WTC11 (cell line): ENCODE measurements around the gene C3orf18. TPM values are rescaled to one million over a fixed set of nuclear protein-coding genes. Genes with fewer than 3 reads are reported as not detected.
A peak's percentile ranks its signal among the peaks of the same experiment; 100 is the strongest.

Experiments
- ATAC-seq: fragments of 200-7000 bp; cut with Tn5 transposase; 2 replicates; pipeline ENCODE4 v1.10.0; 2021; ENCODE audit warnings: mild to moderate bottlenecking, moderate library complexity
- CTCF ChIA-PET: fragments of 300-600 bp; sonication (Branson Sonifier 250); formaldehyde crosslinking; loops from one replicate; lab custom pipeline; 2021; ENCODE audit warnings: antibody characterized with exemption; lab: Charles Lee
- POLR2A ChIA-PET: fragments of 350-600 bp; sonication (Branson Sonifier 250); formaldehyde crosslinking; loops from one replicate; lab custom pipeline; 2021; ENCODE audit warnings: antibody characterized with exemption; lab: Charles Lee
- DNase-seq: peaks from one replicate; pipeline ENCODE4 v3.0.0; 2021; ENCODE audit warnings: low spot score
- H3K27ac Mint-ChIP-seq: 2 replicates; pipeline ENCODE4 v1.8.0; 2021; ENCODE audit warnings: mixed read lengths
- H3K27me3 Mint-ChIP-seq: 2 replicates; pipeline ENCODE4 v1.8.0; 2021; ENCODE audit warnings: low read depth, mild to moderate bottlenecking, moderate library complexity, mixed read lengths
- H3K36me3 Mint-ChIP-seq: 2 replicates; pipeline ENCODE4 v1.8.0; 2021; ENCODE audit warnings: mixed read lengths
- H3K4me1 Mint-ChIP-seq: 2 replicates; pipeline ENCODE4 v1.8.0; 2022; ENCODE audit warnings: mixed read lengths
- H3K4me3 Mint-ChIP-seq: 2 replicates; pipeline ENCODE4 v1.8.0; 2021; ENCODE audit warnings: mild to moderate bottlenecking, moderate library complexity, mixed read lengths
- H3K9me3 Mint-ChIP-seq: 2 replicates; pipeline ENCODE4 v1.8.0; 2021; ENCODE audit warnings: mixed read lengths
- ATF1 ChIP-seq: sonication (generic); formaldehyde crosslinking; IDR thresholded peaks from 2 replicates; pipeline ENCODE4 v1.8.1; 2023; ENCODE audit warnings: mild to moderate bottlenecking, moderate library complexity, missing genetic modification reagents
- ETV6 ChIP-seq: sonication (generic); formaldehyde crosslinking; IDR thresholded peaks from 2 replicates; pipeline ENCODE4 v1.8.1; 2022; ENCODE audit warnings: mild to moderate bottlenecking, missing genetic modification reagents
- FOXK1 ChIP-seq: sonication (generic); formaldehyde crosslinking; IDR thresholded peaks from 2 replicates; pipeline ENCODE4 v1.8.0; 2022; ENCODE audit warnings: mild to moderate bottlenecking, moderate library complexity, missing genetic modification reagents
- KAT7 ChIP-seq: sonication (generic); formaldehyde crosslinking; IDR thresholded peaks from 2 replicates; pipeline ENCODE4 v1.8.1; 2023; ENCODE audit warnings: missing genetic modification reagents, mild to moderate bottlenecking, borderline replicate concordance
- MXD4 ChIP-seq: fragments of 250-450 bp; sonication (Bioruptor Pico); IDR thresholded peaks from 2 replicates; pipeline ENCODE4 v1.8.0; 2021; ENCODE audit warnings: mild to moderate bottlenecking, moderate library complexity, borderline replicate concordance
- NR3C1 ChIP-seq: sonication (generic); formaldehyde crosslinking; conservative IDR thresholded peaks from 2 replicates; pipeline ENCODE4 v1.8.1; 2023; ENCODE audit warnings: low read depth, mild to moderate bottlenecking, missing genetic modification reagents
- TEAD1 ChIP-seq: sonication (generic); formaldehyde crosslinking; IDR thresholded peaks from 2 replicates; pipeline ENCODE4 v1.8.0; 2022; ENCODE audit warnings: mild to moderate bottlenecking, missing genetic modification reagents
- TP53 ChIP-seq: sonication (generic); formaldehyde crosslinking; IDR thresholded peaks from 2 replicates; pipeline ENCODE4 v1.8.1; 2023; ENCODE audit warnings: mild to moderate bottlenecking, missing genetic modification reagents
- USF1 ChIP-seq: sonication (generic); formaldehyde crosslinking; IDR thresholded peaks from 2 replicates; pipeline ENCODE4 v1.8.0; 2022; ENCODE audit warnings: mild to moderate bottlenecking, missing genetic modification reagents
- ZNF121 ChIP-seq: sonication (generic); formaldehyde crosslinking; IDR thresholded peaks from 2 replicates; pipeline ENCODE4 v1.8.0; 2023; ENCODE audit warnings: missing genetic modification reagents
- total RNA-seq: library from RNA; stranded (reverse); gene quantifications from 3 replicates; pipeline ENCODE4 v1.2.3, GENCODE V29; 2021
- TF ChIP-seq, protein P1 (sequence below): sonication (generic); formaldehyde crosslinking; IDR thresholded peaks from 2 replicates; pipeline ENCODE4 v1.8.0; 2022; ENCODE audit warnings: mild to moderate bottlenecking, missing genetic modification reagents
- TF ChIP-seq, protein P2 (sequence below): sonication (generic); formaldehyde crosslinking; IDR thresholded peaks from 2 replicates; pipeline ENCODE4 v1.8.1; 2023; ENCODE audit warnings: mild to moderate bottlenecking, missing genetic modification reagents, borderline replicate concordance
- TF ChIP-seq, protein P3 (sequence below): sonication (generic); formaldehyde crosslinking; IDR thresholded peaks from 2 replicates; pipeline ENCODE4 v1.8.0; 2022; ENCODE audit warnings: mild to moderate bottlenecking, missing genetic modification reagents
- TF ChIP-seq, protein P4 (sequence below): sonication (generic); formaldehyde crosslinking; IDR thresholded peaks from 2 replicates; pipeline ENCODE4 v1.8.1; 2023; ENCODE audit warnings: mild to moderate bottlenecking, moderate library complexity, missing genetic modification reagents

The C3orf18 gene
- total RNA-seq, 1 experiment from 2014 or later: 12.1 TPM

DNA sequence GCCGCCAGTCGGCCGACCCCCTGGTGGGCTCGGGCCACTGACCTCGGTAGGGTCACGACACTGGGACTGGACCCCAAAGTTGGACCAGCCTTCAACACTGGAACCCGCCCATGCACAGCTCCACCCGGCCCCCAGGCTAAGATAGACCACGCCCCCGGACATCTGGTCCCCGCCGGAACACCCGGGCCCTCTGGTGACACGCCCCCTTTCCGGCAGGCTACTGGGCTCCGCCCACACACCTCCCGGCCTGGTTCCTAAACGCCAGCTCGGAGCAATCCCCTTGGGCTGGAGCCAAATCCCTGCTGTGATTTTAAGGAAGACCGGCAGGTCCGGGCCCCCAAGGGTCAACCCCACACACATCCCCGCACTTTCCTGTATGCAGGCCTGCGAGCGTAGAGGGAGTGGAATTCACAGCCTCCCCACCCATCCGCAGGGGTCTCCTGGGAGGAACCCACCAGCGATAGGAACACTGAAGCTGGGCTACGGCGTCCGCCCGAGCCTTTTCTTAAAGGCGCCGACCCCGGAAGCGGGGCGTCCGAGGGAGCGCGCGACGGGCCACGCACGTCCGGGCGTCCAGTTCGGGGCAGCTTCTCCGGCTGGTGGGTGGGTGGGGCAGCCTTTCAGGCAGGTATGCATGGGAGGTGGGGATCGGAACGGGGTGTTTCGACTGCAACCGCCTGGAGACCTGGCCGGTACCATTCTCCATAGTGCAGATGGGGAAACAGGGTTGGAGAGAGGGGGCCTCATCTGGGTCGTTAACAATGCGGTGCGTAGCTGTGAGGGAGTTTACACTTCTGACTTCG lies 1.6 kb upstream of the C3orf18 start, which contains the start of gene HEMK1 (continued):
- TF ChIP-seq NR3C1 (0 out of 2 replicates have a peak, but pooled peaks have one; percentile 47), ZNF121 (CRISPR knock-in tag) (peak; percentile 89), TEAD1 (0 out of 2 replicates have a peak, but pooled peaks have one; percentile 40), TP53 (CRISPR knock-in tag) (no peak), FOXK1 (CRISPR knock-in tag) (peak; percentile 56), USF1 (peak; percentile 42; the same call in 1 of the 2 replicates), MXD4 (CRISPR knock-in tag) (no peak), ATF1 (CRISPR knock-in tag) (peak; percentile 66; the same call in 1 of the 2 replicates), ETV6 (CRISPR knock-in tag) (peak; percentile 78)
- TF ChIP-seq, protein P1, sequence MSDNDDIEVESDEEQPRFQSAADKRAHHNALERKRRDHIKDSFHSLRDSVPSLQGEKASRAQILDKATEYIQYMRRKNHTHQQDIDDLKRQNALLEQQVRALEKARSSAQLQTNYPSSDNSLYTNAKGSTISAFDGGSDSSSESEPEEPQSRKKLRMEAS (CRISPR knock-in tag): 0 out of 2 replicates have a peak, but pooled peaks have one; percentile 27
- TF ChIP-seq, protein P2, sequence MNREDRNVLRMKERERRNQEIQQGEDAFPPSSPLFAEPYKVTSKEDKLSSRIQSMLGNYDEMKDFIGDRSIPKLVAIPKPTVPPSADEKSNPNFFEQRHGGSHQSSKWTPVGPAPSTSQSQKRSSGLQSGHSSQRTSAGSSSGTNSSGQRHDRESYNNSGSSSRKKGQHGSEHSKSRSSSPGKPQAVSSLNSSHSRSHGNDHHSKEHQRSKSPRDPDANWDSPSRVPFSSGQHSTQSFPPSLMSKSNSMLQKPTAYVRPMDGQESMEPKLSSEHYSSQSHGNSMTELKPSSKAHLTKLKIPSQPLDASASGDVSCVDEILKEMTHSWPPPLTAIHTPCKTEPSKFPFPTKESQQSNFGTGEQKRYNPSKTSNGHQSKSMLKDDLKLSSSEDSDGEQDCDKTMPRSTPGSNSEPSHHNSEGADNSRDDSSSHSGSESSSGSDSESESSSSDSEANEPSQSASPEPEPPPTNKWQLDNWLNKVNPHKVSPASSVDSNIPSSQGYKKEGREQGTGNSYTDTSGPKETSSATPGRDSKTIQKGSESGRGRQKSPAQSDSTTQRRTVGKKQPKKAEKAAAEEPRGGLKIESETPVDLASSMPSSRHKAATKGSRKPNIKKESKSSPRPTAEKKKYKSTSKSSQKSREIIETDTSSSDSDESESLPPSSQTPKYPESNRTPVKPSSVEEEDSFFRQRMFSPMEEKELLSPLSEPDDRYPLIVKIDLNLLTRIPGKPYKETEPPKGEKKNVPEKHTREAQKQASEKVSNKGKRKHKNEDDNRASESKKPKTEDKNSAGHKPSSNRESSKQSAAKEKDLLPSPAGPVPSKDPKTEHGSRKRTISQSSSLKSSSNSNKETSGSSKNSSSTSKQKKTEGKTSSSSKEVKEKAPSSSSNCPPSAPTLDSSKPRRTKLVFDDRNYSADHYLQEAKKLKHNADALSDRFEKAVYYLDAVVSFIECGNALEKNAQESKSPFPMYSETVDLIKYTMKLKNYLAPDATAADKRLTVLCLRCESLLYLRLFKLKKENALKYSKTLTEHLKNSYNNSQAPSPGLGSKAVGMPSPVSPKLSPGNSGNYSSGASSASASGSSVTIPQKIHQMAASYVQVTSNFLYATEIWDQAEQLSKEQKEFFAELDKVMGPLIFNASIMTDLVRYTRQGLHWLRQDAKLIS (CRISPR knock-in tag): no peak
- TF ChIP-seq, protein P3, sequence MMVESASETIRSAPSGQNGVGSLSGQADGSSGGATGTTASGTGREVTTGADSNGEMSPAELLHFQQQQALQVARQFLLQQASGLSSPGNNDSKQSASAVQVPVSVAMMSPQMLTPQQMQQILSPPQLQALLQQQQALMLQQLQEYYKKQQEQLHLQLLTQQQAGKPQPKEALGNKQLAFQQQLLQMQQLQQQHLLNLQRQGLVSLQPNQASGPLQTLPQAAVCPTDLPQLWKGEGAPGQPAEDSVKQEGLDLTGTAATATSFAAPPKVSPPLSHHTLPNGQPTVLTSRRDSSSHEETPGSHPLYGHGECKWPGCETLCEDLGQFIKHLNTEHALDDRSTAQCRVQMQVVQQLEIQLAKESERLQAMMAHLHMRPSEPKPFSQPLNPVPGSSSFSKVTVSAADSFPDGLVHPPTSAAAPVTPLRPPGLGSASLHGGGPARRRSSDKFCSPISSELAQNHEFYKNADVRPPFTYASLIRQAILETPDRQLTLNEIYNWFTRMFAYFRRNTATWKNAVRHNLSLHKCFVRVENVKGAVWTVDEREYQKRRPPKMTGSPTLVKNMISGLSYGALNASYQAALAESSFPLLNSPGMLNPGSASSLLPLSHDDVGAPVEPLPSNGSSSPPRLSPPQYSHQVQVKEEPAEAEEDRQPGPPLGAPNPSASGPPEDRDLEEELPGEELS: peak; percentile 31; the same call in 1 of the 2 replicates
- TF ChIP-seq, protein P4, sequence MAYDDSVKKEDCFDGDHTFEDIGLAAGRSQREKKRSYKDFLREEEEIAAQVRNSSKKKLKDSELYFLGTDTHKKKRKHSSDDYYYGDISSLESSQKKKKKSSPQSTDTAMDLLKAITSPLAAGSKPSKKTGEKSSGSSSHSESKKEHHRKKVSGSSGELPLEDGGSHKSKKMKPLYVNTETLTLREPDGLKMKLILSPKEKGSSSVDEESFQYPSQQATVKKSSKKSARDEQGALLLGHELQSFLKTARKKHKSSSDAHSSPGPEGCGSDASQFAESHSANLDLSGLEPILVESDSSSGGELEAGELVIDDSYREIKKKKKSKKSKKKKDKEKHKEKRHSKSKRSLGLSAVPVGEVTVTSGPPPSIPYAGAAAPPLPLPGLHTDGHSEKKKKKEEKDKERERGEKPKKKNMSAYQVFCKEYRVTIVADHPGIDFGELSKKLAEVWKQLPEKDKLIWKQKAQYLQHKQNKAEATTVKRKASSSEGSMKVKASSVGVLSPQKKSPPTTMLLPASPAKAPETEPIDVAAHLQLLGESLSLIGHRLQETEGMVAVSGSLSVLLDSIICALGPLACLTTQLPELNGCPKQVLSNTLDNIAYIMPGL: peak; percentile 82

DNA sequence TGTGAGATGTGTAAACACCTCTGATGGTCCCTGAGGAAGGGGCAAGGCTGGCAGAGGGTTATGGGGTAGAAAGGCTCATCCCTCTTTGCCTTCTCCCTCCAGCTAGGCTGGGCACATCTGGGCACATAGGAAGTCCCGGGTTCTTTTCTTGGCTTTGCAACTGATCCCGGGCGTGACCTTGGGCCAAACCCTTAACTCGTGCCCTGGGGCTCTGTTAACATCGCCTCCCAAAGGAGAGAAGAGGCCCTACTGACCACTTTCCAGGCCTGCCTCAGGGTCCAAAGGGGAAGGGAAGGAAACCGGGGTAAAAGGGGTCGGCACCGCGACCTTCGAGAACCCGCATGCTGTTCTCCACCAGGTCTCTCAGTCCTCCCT lies 549 bp downstream of the C3orf18 start:
- H3K4me3 Mint-ChIP-seq: peak overlapping the region; percentile 72
- DNase-seq: no peak
- no peak for TF ChIP-seq KAT7 (CRISPR knock-in tag)
- TF ChIP-seq, protein P4: 0 out of 2 replicates have a peak, but pooled peaks have one; percentile 22
- TF ChIP-seq, all 79 proteins: peak for 1
- no peak for ATAC-seq
- peaks cover 17% of the 10 kb centered on the region for H3K27me3 Mint-ChIP-seq
- no peaks in the 10 kb centered on the region for H3K9me3 Mint-ChIP-seq
- H3K27ac Mint-ChIP-seq: no peak overlapping the region
- H3K36me3 Mint-ChIP-seq: no peaks in the 10 kb centered on the region
- peaks cover 17% of the 10 kb centered on the region for H3K4me1 Mint-ChIP-seq
- ChIA-PET CTCF (interaction anchor here (0.5 to 1.9 kb wide), 17 partner anchors 9 to 320 kb away, joined by 3 to 22 read pairs (median 4); partner anchors contain the start of genes CISH, CYB561D2, MAPKAPK3 and NPRL2), POLR2A (interaction anchor here (0.6 to 0.7 kb wide), 2 partner anchors 12 to 230 kb away, joined by 3 to 4 read pairs; no protein-coding TSS in a partner anchor)
